ENCODE results near the gene DAB2IP. TPM values are rescaled to one million over a fixed set of nuclear protein-coding genes. Genes with fewer than 3 reads are reported as not detected.

DAB2IP gene
- polyA plus RNA-seq, 1 donor from 2014 or later: 17.3 TPM

GRCh38 chr9:121666294-121666693, 14.9 kb downstream of the DAB2IP start:
- Histone ChIP-seq H4K20me1 (ENCODE audit: insufficient read depth) (no peaks in the 10 kb centered on the region), H3K36me3 (ENCODE audit: insufficient read depth, low read length) (no peaks in the 10 kb centered on the region), H3K4me3 (ENCODE audit: low read length) (no peak overlapping the region), H3K9ac (ENCODE audit: low read length) (no peak overlapping the region), H3K27ac (ENCODE audit: low read length) (no peak overlapping the region), H3K9me2 (ENCODE audit: insufficient read depth, low read length) (no peaks in the 10 kb centered on the region), H3F3A (ENCODE audit: insufficient read depth, low read length, poor library complexity, severe bottlenecking) (no peaks in the 10 kb centered on the region), H2AFZ (ENCODE audit: low read depth, low read length) (no peak overlapping the region), H3K27me3 (ENCODE audit: insufficient read depth, low read depth, low read length) (no peaks in the 10 kb centered on the region), H3K4me2 (ENCODE audit: low read length) (no peak overlapping the region), H3K9me3 (ENCODE audit: low read length) (no peaks in the 10 kb centered on the region), H3K79me2 (replicated peaks; ENCODE audit: insufficient read depth, low read length) (no peaks in the 10 kb centered on the region)
- TF ChIP-seq REST (IDR thresholded peaks at IDR 0.05; ENCODE audit: borderline replicate concordance) (no peak), CTCF (IDR thresholded peaks at IDR 0.05; ENCODE audit: poor library complexity, severe bottlenecking) (no peak), TAF1 (IDR thresholded peaks at IDR 0.05; ENCODE audit: low read depth) (no peak), EP300 (conservative IDR thresholded peaks at IDR 0.05; ENCODE audit: poor library complexity, severe bottlenecking) (no peak), SMC3 (conservative IDR thresholded peaks at IDR 0.05; ENCODE audit: poor library complexity) (no peak), EZH2 (IDR thresholded peaks at IDR 0.05; ENCODE audit: borderline replicate concordance, insufficient read depth, low read length, poor library complexity, severe bottlenecking) (no peak)

GRCh38 chr9:121667214-121667613, 15.8 kb downstream of the DAB2IP start:
- H3K4me2 ChIP-seq (ENCODE audit: low read length): no peak overlapping the region
- H3K9ac ChIP-seq (ENCODE audit: low read length): no peak overlapping the region
- H3K27me3 ChIP-seq (ENCODE audit: insufficient read depth, low read depth, low read length): no peaks in the 10 kb centered on the region
- H2AFZ ChIP-seq (ENCODE audit: low read depth, low read length): no peak overlapping the region
- H3K9me3 ChIP-seq (ENCODE audit: low read length): no peaks in the 10 kb centered on the region
- H3K27ac ChIP-seq (ENCODE audit: low read length): no peak overlapping the region
- no peak for TF ChIP-seq TAF1 (IDR thresholded peaks at IDR 0.05; ENCODE audit: low read depth)
- TF ChIP-seq EP300 (conservative IDR thresholded peaks at IDR 0.05; ENCODE audit: poor library complexity, severe bottlenecking): no peak
- TF ChIP-seq CTCF (IDR thresholded peaks at IDR 0.05; ENCODE audit: poor library complexity, severe bottlenecking): no peak
- TF ChIP-seq EZH2 (IDR thresholded peaks at IDR 0.05; ENCODE audit: borderline replicate concordance, insufficient read depth, low read length, poor library complexity, severe bottlenecking): no peak
- TF ChIP-seq POLR2AphosphoS5 (IDR thresholded peaks at IDR 0.05): no peak
- TF ChIP-seq REST (IDR thresholded peaks at IDR 0.05; ENCODE audit: borderline replicate concordance): no peak
- TF ChIP-seq SMC3 (conservative IDR thresholded peaks at IDR 0.05; ENCODE audit: poor library complexity): no peak
- no peak for TF ChIP-seq RAD21 (conservative IDR thresholded peaks at IDR 0.05)
- TF ChIP-seq MXI1 (conservative IDR thresholded peaks at IDR 0.05; ENCODE audit: poor library complexity, severe bottlenecking): no peak
- no peaks in the 10 kb centered on the region for H4K20me1 ChIP-seq (ENCODE audit: insufficient read depth)
- no peaks in the 10 kb centered on the region for H3K79me2 ChIP-seq (replicated peaks; ENCODE audit: insufficient read depth, low read length)
- H3F3A ChIP-seq (ENCODE audit: insufficient read depth, low read length, poor library complexity, severe bottlenecking): no peaks in the 10 kb centered on the region
- no peaks in the 10 kb centered on the region for H3K9me2 ChIP-seq (ENCODE audit: insufficient read depth, low read length)
- H3K36me3 ChIP-seq (ENCODE audit: insufficient read depth, low read length): no peaks in the 10 kb centered on the region
- no peak overlapping the region for H3K4me3 ChIP-seq (ENCODE audit: low read length)

Data from neural cell (in vitro differentiated cells).